Measurements from ENCODE around the gene CERK. TPM values are rescaled to one million over a fixed set of nuclear protein-coding genes. Genes with fewer than 3 reads are reported as not detected.
"Not testable (repeated sequence)": the region's sequence is repeated elsewhere in the genome, so short reads cannot be mapped to it uniquely, and the experiment has no call there.

CERK gene
- total RNA-seq (10 to 100 TPM; 24.7 to 32.7 (median 29.7) TPM), polyA plus RNA-seq (10 to 100 TPM; 12.7 to 30.0 TPM)

- DNase-seq (peak; percentile 78 to 89 (median 86)), ATAC-seq (peak; percentile 75 to 77 (median 76)), FAIRE-seq (no peak)
- no peaks in the 10 kb centered on the region for H3K9me3 ChIP-seq
- H3K4me1 ChIP-seq: peaks cover 42 to 51% (median 46%) of the 10 kb centered on the region in 3 donors
- H3K36me3 ChIP-seq: no peaks in the 10 kb centered on the region
- WGBS, 2 donors: 1 to 2% methylated on average over 9 to 99 of the region's 99 CpGs
- intact Hi-C loops (cut with DNase I): loop anchor here in 1 of 3 donors (10.0 kb wide), 1 partner anchor 163 kb away; no protein-coding TSS in a partner anchor
- TF ChIP-seq CTCF (IDR thresholded peaks at IDR 0.05): no peak
- H3K4me3 ChIP-seq: peak within 1 kb of the TSS; percentile 57 to 82 (median 65)
- no peaks in the 10 kb centered on the region for H3K27me3 ChIP-seq
- peak within 1 kb of the TSS; percentile 79 to 90 (median 83) for H3K27ac ChIP-seq
Measured at GRCh38 chr22:46737976-46738646, at the start of gene CERK. CERK (minus strand) TSS chr22:46738252; CDS start chr22:46738148, 104 bp downstream.

- FAIRE-seq: no peak
- no peak for TF ChIP-seq CTCF (IDR thresholded peaks at IDR 0.05)
Measured at GRCh38 chr22:46783721-46784120, 45.7 kb upstream of the CERK start.

GRCh38 chr22:46782200-46782599 is 44.1 kb upstream of the CERK start:
- H3K9me3 ChIP-seq; DNase-seq; H3K27me3 ChIP-seq; intact Hi-C loops (cut with DNase I); H3K4me3 ChIP-seq; H3K27ac ChIP-seq; ATAC-seq; H3K36me3 ChIP-seq; FAIRE-seq; H3K4me1 ChIP-seq: not testable (repeated sequence)
- WGBS, 2 donors: 92 to 94% methylated on average over 10 of the region's 10 CpGs

More at GRCh38 chr22:46783721-46784120, 45.7 kb upstream of the CERK start:
- no peaks in the 10 kb centered on the region for H3K4me1 ChIP-seq
- H3K27ac ChIP-seq: no peak overlapping the region
- WGBS, 2 donors: 92 to 93% methylated on average over 3 of the region's 3 CpGs
- DNase-seq (no peak), ATAC-seq (no peak)
- H3K27me3 ChIP-seq: no peaks in the 10 kb centered on the region
- no peak overlapping the region for H3K4me3 ChIP-seq
- no peaks in the 10 kb centered on the region for H3K9me3 ChIP-seq
- intact Hi-C loops (cut with DNase I): no loop called here
- H3K36me3 ChIP-seq: no peaks in the 10 kb centered on the region

GRCh38 chr22:46781291-46781690 is 43.2 kb upstream of the CERK start:
- ATAC-seq (no peak), DNase-seq (no peak), FAIRE-seq (no peak)
- H3K36me3 ChIP-seq: no peaks in the 10 kb centered on the region
- no peaks in the 10 kb centered on the region for H3K9me3 ChIP-seq
- intact Hi-C loops (cut with DNase I): no loop called here
- TF ChIP-seq CTCF (IDR thresholded peaks at IDR 0.05): no peak
- WGBS, 2 donors: 93 to 95% methylated on average over 9 of the region's 9 CpGs
- H3K27me3 ChIP-seq: no peaks in the 10 kb centered on the region
- no peak overlapping the region for H3K27ac ChIP-seq
- no peak overlapping the region for H3K4me3 ChIP-seq
- peaks cover 0 to 6% (median 0%) of the 10 kb centered on the region in 3 donors for H3K4me1 ChIP-seq

GRCh38 chr22:46780453-46780852 is 42.4 kb upstream of the CERK start:
- H3K27ac ChIP-seq: no peak overlapping the region
- no peaks in the 10 kb centered on the region for H3K27me3 ChIP-seq
- DNase-seq: no peak
- peak in 1 of 4 donors; percentile 49 for ATAC-seq
- TF ChIP-seq CTCF (IDR thresholded peaks at IDR 0.05): no peak
- peaks cover 0 to 14% (median 0%) of the 10 kb centered on the region in 3 donors for H3K4me1 ChIP-seq
- WGBS, 2 donors: 58 to 63% methylated on average over 9 of the region's 9 CpGs
- H3K36me3 ChIP-seq: no peaks in the 10 kb centered on the region
- no peak overlapping the region for H3K4me3 ChIP-seq
- intact Hi-C loops (cut with DNase I): no loop called here
- FAIRE-seq: no peak
- no peaks in the 10 kb centered on the region for H3K9me3 ChIP-seq
